HT-29 (cell line): ENCODE data around the gene CERS3. TPM values are rescaled to one million over a fixed set of nuclear protein-coding genes. Genes with fewer than 3 reads are reported as not detected.
A peak's percentile ranks its signal among the peaks of the same experiment; 100 is the strongest.

Experiments used
- DNase-seq: peaks from one replicate; pipeline ENCODE4 v3.0.0-alpha.2; 2015; ENCODE audit warnings: low spot score
- total RNA-seq: library from RNA; depleted of rRNA; stranded (reverse); fragments of >200 nt; shearing (Covaris generic); gene quantifications from 2 replicates; pipeline ENCODE4 v1.2.3, GENCODE V29; 2014

Gene CERS3
- total RNA-seq, 1 experiment from 2014 or later = not detected

- DNase-seq = no peak
Measured at GRCh38 chr15:100531204-100531603, 2.5 kb upstream of the CERS3 start.

- no peak for DNase-seq
Measured at GRCh38 chr15:100529556-100529955, 806 bp upstream of the CERS3 start.

GRCh38 chr15:100526027-100526481 lies 2.7 kb downstream of the CERS3 start:
- DNase-seq = peak; percentile 20

- DNase-seq = no peak
Measured at GRCh38 chr15:100525436-100525835, 3.3 kb downstream of the CERS3 start.

- no peak for DNase-seq
Measured at GRCh38 chr15:100524326-100524725, 4.4 kb downstream of the CERS3 start.

- no peak for DNase-seq
Measured at GRCh38 chr15:100521907-100522306, 6.8 kb downstream of the CERS3 start.

- no peak for DNase-seq
Measured at GRCh38 chr15:100520132-100520921, 8.4 kb downstream of the CERS3 start.

GRCh38 chr15:100517846-100518245 lies 10.9 kb downstream of the CERS3 start:
- no peak for DNase-seq

- no peak for DNase-seq
Measured at GRCh38 chr15:100516643-100517512, 11.9 kb downstream of the CERS3 start.

GRCh38 chr15:100515758-100516157 lies 13.0 kb downstream of the CERS3 start:
- no peak for DNase-seq

GRCh38 chr15:100508641-100509300 lies 20.0 kb downstream of the CERS3 start:
- DNase-seq = no peak

GRCh38 chr15:100502651-100503050 lies 26.1 kb downstream of the CERS3 start:
- DNase-seq = no peak

GRCh38 chr15:100501117-100501516 lies 27.6 kb downstream of the CERS3 start:
- no peak for DNase-seq

GRCh38 chr15:100500226-100500990 lies 28.3 kb downstream of the CERS3 start:
- no peak for DNase-seq

- DNase-seq = no peak
Measured at GRCh38 chr15:100495861-100496260, 32.9 kb downstream of the CERS3 start.

GRCh38 chr15:100493213-100493612 lies 35.5 kb downstream of the CERS3 start:
- DNase-seq = no peak

GRCh38 chr15:100484443-100484842 lies 44.3 kb downstream of the CERS3 start:
- no peak for DNase-seq

GRCh38 chr15:100483370-100483769 lies 45.4 kb downstream of the CERS3 start:
- no peak for DNase-seq

- DNase-seq = no peak
Measured at GRCh38 chr15:100476805-100477204, 51.9 kb downstream of the CERS3 start.

GRCh38 chr15:100472736-100473135 lies 56.0 kb downstream of the CERS3 start:
- no peak for DNase-seq

- no peak for DNase-seq
Measured at GRCh38 chr15:100471933-100472332, 56.8 kb downstream of the CERS3 start.
